ENCODE results near the gene STK32C.

STK32C gene

DNA sequence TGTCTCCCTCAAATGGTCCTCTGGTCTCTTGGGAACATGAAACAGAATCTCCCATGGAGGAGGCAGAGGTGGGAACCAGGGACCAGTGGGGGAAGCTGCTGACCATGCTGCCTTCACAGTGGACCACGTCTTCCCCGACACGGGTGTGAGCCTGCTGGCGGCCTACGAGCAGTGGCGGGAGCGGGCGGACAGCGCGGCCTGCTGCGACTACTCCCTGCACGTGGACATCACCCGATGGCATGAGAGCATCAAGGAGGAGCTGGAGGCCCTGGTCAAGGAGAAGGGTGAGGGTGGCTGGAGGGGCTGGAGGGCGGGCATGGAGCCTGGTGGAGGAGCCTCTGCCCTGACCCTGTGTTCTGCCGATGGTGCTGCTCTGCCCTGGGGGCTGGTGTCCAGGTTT lies 113.0 kb downstream of the STK32C start:
- DNase-seq: no peak

DNA sequence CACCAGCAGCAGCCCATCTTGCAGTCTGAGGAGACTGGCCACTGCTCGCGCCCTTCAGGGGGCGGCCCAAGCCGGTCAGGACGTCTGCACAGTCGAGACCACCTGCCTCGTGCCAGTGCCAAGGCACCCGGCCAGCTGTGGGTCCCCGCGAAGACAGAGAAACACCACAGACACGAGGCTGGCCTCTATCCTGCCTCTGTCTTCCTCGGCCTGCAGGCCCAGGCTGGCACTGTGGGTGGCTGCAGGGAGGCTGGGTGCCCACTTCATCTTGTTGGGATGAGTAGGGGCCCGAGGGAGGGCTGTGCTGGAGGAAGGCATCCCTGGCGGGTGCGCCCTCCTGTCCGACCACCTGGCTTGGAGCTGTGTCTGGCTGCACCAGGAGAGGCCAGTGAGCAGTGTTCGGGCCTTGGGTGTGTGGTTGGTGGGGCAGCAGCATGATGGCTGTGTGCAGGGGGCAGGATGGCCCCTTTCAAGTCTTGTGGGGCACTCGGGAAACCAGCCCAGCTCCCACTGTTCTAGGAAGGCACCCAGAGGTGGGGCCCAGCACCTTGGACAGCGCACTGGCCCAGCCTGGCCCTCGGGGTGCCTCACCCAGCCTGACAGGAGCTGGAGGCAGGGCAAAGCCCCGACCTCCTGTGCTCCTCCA lies 113.7 kb downstream of the STK32C start:
- no peak for DNase-seq

- DNase-seq: no peak
Measured at GRCh38 chr10:132192991-132193665, 114.6 kb downstream of the STK32C start.

DNA sequence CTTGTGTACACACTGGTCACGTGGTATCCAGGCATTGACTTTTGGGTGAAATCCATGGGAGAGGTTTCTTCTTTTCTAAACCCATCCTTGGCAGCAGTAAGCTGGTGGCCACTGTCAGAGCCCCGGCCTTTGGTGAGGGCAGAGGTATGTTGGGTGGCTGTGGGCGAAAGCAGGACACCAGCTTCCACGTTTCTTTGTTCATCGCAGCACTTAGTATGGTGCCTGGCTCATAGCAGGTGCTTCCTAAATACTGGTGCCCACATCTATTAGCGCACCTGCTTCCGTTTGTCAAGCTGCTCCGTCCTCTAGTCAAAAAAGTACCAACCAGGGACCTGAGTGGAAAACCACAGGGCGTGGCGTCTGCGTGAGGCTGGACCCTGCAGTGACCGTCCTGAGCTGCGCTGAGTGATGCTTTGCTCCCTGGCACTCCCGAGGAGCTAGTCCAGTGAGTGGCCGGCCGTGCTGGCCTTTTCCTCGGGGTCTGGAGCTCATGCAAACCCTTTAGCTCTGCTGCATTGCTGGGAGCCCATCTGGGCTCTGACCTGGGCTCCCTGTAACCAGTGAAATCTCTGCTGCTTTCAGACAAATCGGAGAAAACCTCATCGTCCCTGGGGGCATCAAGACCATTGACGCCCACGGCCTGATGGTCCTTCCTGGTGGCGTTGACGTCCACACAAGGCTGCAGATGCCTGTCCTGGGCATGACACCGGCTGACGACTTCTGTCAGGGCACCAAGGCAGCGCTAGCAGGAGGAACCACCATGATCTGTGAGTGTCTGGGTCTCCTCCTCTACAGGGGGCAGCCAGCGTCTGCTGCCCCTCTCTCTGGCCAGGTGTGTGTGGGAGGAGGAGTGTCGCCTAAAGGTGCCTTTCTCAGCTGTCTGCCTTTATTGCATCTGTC lies 115.4 kb downstream of the STK32C start:
- no peak for DNase-seq

DNA sequence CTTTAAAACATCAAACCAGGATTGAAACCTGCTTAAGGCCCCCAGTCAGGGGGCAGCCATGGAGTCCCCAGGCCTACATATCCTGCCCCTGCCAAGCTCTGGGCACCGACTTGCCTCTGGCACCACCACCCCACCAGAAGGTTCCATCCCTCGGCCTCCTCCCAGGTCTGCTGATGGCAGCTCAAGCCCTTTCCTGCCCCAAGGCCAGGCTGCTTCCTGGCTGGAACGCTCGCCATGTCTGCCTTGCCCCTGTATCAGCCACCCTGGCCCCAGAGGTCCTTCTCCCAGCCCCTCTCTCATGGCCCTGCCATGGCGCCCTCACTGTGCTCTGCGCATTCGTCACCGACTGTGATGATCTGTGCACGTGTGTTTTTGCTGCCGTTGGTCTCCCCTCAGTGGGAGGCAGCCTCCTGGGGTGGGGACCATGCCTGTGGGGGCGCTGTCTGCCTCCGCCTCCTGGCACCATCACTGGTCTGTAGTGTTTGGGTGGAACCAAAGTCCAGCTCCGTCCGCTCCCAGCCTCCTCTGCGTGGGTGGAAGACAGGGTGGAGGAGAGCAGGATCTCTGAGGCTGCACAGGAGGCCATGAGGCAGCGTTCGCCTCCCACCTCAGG lies 117.8 kb downstream of the STK32C start:
- DNase-seq: no peak

DNA sequence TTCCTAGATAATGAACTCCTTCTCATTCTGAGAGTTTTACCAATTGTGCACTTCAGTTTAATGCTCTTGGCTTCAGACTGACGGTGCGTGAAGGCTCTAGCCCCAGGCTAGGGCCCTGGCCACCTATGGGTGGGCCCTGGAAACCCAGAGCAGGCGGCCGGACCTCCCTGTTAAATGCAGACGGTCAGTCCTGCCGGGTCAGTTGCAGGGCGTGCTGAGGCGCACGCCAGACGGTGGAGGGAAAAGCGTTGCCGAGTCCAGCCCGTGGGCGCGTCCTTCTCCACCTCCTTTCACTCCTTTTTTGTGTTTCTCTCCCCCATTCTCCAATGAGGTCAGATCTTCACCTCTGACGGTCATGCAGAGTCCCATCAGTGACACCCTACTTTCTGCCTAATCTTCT lies 118.7 kb downstream of the STK32C start:
- DNase-seq: no peak

- no peak for DNase-seq
Measured at GRCh38 chr10:132188331-132188730, 119.4 kb downstream of the STK32C start.

DNA sequence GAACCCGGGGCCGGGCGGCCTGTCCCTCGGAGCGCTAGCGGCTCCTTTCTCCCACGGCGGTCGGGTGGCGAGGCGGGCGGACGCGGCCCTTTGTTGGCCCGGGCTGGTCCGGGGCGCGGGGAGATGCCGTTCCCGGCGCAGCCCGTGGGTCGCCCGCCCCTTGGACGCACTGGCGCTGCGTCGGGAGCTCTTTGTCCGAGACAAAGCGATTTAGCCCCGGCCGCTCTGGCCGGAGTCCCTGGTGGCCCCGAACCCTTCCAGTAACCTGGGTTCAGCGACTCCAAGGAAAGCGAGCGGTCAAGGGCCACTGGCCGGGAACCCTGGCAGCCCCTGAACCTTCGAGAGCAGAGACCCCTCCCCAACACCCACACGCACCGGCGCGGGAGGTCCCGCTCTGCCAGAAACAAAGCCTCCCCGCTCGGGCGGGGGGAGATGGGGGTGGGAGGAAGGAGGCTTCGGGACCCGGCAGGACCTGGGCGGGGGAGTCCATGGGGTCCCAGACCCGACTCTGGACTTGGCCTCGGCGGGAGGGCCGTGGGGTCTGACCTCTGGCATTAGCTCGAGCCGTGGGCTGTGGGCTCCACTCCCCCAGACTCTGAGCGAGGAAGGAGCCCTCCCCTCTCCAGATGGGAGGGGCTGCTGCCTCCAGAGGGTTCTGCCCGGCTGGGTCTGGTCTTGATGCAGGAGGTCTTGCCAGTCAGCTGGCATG lies 120.2 kb downstream of the STK32C start:
- DNase-seq: no peak

GRCh38 chr10:132186488-132187429 lies 121.0 kb downstream of the STK32C start, which contains the start of gene DPYSL4:
Gene DPYSL4, plus strand, starts transcription at chr10:132186948. Its CDS starts 116 bp downstream, at chr10:132187064.
- DNase-seq: no peak

DNA sequence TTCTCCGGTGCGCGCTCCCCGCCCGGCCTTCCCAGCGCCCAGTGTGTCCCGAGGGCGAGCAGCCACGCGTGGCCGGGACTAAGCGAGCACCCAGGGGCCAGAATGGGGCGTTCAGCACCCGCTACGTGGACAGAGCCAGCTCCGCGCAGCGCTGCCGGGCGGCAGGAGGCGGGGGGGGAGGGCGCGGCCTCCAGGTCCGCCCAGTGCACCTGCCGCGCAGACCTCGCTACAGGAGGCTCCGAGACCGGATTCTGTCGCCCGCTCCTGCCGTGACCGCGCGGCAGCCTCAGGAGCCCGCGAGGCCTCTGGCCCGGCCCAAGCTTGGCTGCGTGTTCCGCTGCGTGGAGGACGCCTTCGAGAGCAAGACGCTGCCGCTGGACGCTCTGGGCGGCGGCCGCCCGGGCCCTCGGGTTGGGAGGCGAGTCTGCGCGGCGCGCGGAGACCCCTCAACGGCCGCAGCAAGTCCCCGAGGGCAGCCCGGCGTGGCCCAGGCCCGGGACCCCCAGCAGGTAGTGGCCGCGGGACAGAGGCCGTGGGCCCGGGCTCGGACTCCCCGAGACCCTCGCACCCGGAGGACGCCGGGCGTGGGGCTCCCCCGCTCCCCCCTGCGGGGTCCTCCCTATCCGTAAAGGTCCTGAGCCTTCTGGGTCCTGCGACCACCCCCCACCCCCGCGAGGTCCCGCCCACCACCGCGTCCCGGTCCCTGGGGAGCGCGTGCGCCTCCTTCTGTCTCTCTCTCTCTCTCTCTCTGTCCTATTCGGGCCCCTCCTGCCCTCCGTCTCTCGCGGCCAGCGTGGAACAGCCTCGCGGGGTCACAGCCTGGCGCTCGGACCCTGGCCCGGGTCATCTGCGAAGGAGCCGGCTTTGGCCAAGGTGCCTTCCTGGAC lies 121.9 kb downstream of the STK32C start:
- no peak for DNase-seq

GRCh38 chr10:132184816-132185593 lies 122.7 kb downstream of the STK32C start:
- no peak for DNase-seq

- no peak for DNase-seq
Measured at GRCh38 chr10:132183046-132183445, 124.7 kb downstream of the STK32C start.

- DNase-seq: no peak
Measured at GRCh38 chr10:132182591-132182990, 125.2 kb downstream of the STK32C start.

DNA sequence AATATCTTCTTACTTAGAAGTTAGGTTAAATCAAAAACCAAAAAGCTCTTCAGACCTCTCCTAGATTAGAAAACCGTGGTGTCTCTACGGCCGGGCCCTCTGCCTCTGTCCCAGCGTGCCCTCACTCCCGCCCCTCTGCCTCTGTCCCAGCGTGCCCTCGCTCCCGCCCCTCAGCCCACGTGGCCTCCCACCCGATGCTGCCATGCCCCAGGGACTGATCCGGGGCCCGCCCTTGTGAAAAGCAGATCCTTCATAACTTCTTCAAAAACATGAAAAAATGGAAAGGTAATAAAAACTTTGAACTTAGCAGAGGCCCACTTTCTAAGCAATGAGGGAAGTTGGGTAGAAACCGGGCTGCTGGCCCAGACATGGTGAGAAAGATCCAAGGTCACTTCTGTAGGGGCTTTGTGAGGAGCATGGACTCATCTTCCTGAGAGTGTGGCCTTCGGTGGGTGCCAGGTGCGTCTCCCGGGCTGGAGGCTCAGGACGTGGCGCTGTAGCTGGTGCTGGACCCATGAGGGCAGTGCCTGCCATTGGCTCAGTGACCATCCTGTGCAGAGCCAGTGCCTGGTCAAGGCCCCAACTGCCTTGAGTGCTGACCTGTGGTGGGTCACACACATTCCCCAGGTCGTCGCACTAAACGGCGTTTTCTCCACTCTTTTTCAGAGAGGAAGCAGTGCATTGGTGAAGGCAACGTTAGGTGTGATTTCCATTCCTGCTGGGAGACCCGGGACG lies 125.9 kb downstream of the STK32C start:
- no peak for DNase-seq

- no peak for DNase-seq
Measured at GRCh38 chr10:132180736-132181135, 127.0 kb downstream of the STK32C start.

GRCh38 chr10:132179551-132180392 lies 128.0 kb downstream of the STK32C start:
- no peak for DNase-seq

DNA sequence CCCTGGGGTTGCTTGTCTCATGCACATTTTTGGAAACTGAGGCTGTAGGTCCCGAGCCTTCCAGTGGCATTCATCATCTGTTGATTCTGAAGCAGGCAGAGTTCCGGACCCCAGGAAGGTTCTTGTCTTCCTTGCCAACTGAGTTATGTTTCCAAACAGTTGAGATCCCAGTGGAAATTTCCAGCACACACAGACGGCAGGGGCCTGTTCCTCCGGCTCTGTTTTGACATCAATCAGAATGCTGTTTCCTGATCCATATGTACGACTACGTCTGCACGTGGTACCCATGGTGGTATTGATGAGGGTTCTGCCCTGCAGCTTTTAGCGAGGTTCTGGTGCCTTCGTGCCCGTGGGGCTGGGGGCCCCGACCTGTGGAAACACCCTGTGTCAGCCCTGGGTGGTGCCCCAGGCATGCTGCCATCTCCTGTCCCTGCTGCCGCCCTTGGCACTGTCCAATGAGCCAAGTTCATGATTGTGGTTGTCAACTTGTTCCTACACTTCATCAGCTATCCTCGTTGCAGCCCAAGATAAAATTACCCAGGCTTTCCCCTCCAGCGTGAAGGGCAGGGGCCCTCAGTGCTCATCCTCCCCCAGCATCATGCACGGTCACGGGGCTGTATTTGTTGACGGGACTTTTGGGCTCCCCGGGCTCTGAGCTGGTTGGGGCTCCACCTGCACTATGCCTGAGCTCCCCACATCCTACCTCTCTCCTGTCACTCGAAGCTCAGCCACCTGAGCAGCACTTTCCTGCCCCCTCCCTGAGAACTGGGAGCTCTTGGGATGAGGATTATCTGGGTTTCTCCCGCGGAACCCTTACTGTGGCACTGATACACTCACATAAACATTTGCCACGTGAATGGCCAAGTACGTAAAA lies 128.8 kb downstream of the STK32C start:
- DNase-seq: no peak
